GM18951 (cell line): ENCODE results near the gene ADAM12.

ENCODE experiments used
- POLR2A ChIP-seq: IDR thresholded peaks from 4 replicates; pipeline ENCODE4 v1.6.1; 2011; ENCODE audit warnings: mild to moderate bottlenecking; ENCODE audit not compliant: insufficient read length, insufficient read depth; ENCODE audit errors: extremely low read depth
- in situ Hi-C: fragments of 300-500 bp; cut with MboI; formaldehyde crosslinking; loops from one replicate; pipeline ENCODE4 v1.12.0; 2022; ENCODE audit warnings: low sequenced_read_pairs, mixed read lengths, inconsistent platforms; ENCODE audit not compliant: unreplicated experiment

The ADAM12 gene

DNA sequence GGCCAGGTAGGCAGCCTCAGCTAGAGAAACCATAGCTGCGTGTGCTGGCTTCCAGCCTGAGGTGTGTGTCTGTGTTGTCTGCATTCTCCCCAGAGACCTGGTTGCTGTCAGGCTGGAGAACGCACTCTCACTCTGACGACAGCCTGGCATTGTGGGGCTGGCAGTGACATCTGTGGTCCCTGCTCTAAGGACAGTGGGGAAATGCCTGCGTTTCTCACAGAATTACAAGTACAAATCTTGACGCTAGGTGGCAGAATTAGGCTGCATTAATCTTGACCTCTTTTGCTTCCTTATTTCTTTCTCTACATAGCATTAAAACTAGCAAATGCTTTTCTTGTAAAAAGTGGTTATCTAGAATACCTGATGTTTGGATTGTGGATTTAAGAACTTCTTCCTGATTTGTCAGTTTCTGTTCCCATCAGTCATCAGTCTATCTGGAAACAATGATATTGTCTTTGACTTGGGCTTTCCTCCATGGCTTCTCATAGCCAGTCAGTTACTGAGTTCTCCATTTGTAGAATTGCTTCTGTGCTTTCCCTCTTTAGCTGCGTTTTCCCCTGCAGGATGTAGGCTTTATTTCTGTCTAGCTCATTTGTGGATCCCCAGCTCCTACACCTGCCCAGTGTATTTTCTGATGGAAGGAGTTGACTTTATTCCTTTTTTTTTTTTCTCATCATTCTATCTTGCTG lies 405.9 kb downstream of the ADAM12 start:
- in situ Hi-C loops: no loop called here

GRCh38 chr10:125980521-125981035 lies 407.7 kb downstream of the ADAM12 start:
- TF ChIP-seq POLR2A: no peak
- in situ Hi-C loops: no loop called here

More for the DNA sequence above, 405.9 kb downstream of the ADAM12 start:
- TF ChIP-seq POLR2A: no peak

DNA sequence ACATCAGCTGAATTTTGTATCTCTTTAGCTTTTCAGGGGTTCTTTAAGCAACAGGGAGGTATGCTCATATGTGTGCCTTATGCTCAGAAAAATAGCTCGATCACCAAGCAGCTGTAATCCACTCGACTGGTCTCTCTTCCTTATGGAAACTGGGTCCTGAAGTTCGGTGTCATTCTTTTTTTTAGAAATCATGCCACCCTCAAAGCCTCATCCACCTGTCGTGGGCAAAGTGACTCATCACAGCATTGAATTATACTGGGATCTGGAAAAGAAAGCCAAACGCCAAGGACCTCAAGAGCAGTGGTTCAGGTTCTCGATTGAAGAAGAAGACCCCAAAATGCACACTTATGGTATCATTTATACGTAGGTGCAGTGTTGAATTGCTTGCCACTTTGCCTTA lies 408.3 kb downstream of the ADAM12 start:
- no peak for TF ChIP-seq POLR2A
- in situ Hi-C loops: loop anchor here (10.0 kb wide), 1 partner anchor 525 kb away; no protein-coding TSS in a partner anchor

DNA sequence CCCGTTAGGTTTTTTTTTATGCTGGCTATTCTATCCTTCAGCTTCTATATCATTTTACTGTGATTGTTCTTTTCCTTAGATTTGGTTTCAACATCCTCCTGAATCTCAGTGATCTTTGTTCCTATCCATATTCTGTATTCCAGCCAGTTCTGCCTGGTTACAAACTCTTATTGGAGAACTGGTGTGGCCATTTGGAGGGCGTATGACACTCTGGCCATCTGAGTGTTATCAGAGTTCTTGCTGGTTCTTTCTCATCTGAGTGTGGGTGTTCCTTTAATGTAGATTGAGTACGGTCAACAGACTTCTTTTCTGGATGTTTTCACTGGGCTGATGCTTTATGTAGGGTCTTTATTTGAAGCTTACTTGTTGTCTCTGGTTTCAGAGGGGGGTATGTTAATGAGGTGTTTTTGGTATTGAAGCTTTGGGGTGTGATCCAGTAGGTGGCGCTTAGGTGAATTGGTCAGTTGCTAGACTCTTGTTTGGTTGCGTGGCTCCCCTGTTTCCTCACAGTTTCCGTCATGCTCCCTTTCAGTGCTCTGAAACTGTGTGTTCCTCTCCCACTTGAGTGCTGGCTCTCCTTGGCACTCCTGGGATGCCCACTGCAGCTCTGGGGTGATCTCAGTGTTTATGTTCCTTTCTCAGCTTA lies 411.2 kb downstream of the ADAM12 start:
- in situ Hi-C loops: loop anchor here (10.0 kb wide), 1 partner anchor 528 kb away; no protein-coding TSS in a partner anchor
- TF ChIP-seq POLR2A: no peak

GRCh38 chr10:125970077-125970630 lies 418.1 kb downstream of the ADAM12 start:
- in situ Hi-C loops: loop anchor here (10.0 kb wide), 1 partner anchor 535 kb away; no protein-coding TSS in a partner anchor

- in situ Hi-C loops: no loop called here
- no peak for TF ChIP-seq POLR2A
These were observed 420.7 kb downstream of the ADAM12 start for GRCh38 chr10:125967533-125967932.

DNA sequence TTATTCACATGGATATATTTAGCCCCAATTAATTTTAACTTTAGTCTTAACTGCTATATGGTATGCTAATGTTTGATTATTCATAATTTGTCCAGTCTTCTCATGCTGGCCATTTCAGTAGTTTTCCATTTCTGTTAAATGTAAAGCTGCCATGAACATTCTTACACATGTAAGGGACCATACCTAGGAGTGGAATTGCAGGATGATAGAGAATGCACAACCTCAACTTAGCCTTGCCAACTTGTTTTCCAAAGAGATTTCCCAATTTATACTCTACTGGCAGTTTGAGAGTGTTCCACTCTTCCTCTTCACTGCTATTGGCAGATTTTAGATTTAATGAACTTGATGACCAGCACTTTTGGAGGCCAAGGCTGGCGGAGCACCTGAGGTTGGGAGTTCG lies 423.7 kb downstream of the ADAM12 start:
- in situ Hi-C loops: no loop called here
- no peak for TF ChIP-seq POLR2A
